DOHH2 (cell line): Measurements from ENCODE around the gene VPS45.

Experiments
- CTCF ChIP-seq: fragments of 200-600 bp; sonication (generic); IDR thresholded peaks from one replicate; pipeline ENCODE4 v1.5.1; 2014; ENCODE audit warnings: antibody characterized with exemption, mild to moderate bottlenecking, low read depth, low read length; ENCODE audit not compliant: poor library complexity, severe bottlenecking
- EZH2phosphoT487 ChIP-seq: fragments of 200-600 bp; sonication (generic); IDR thresholded peaks from 2 replicates; pipeline ENCODE4 v1.6.1; 2017; ENCODE audit warnings: borderline replicate concordance, mild to moderate bottlenecking, antibody characterized with exemption, low read length, moderate library complexity, mixed read lengths

- no peak for TF ChIP-seq CTCF
- TF ChIP-seq EZH2phosphoT487 = no peak
These were observed 84.6 kb downstream of the VPS45 start for GRCh38 chr1:150152182-150152536.
